DND-41 (cell line): ENCODE measurements around the gene RAB25.

Experiments used
- ATAC-seq: fragments of 200-7000 bp; cut with Tn5 transposase; 3 replicates; pipeline ENCODE4 v1.9.1; 2021; ENCODE audit warnings: low read depth; ENCODE audit not compliant: insufficient read depth
- DNase-seq: peaks from one replicate; pipeline ENCODE4 v3.0.0-alpha.2; 2020
- H2AFZ ChIP-seq: 2 replicates; pipeline ENCODE4 v1.6.0; 2012; ENCODE audit warnings: low read depth, low read length
- H3K27ac ChIP-seq: 2 replicates; pipeline ENCODE4 v1.5.1; 2012; ENCODE audit warnings: low read length, inconsistent platforms
- H3K27me3 ChIP-seq: fragments of 200-600 bp; sonication (generic); 2 replicates; pipeline ENCODE4 v1.6.0; 2012; ENCODE audit warnings: low read length, mild to moderate bottlenecking, inconsistent platforms; ENCODE audit not compliant: insufficient read depth, poor library complexity
- H3K36me3 ChIP-seq: 2 replicates; pipeline ENCODE4 v1.5.1; 2012; ENCODE audit warnings: low read length, inconsistent platforms; ENCODE audit not compliant: insufficient read depth
- H3K4me1 ChIP-seq: 2 replicates; pipeline ENCODE4 v1.5.1; 2012; ENCODE audit warnings: mild to moderate bottlenecking, low read length; ENCODE audit not compliant: insufficient read depth
- H3K4me2 ChIP-seq: 2 replicates; pipeline ENCODE4 v1.6.0; 2012; ENCODE audit warnings: mild to moderate bottlenecking, moderate library complexity, low read length, inconsistent platforms; ENCODE audit not compliant: insufficient read depth
- H3K4me3 ChIP-seq, 2 experiments: fragments of 200-600 bp in 1 of 2; shearing (Covaris generic) in 1 of 2; 2 replicates each; pipeline ENCODE4 v1.5.1; 2012 to 2016; ENCODE audit warnings: inconsistent platforms in 2 of 2, low read length in 2 of 2, mild to moderate bottlenecking in 2 of 2, low read depth in 1 of 2, moderate library complexity in 1 of 2
- H3K79me2 ChIP-seq: 2 replicates; pipeline ENCODE4 v1.6.0; 2012; ENCODE audit warnings: low read length, inconsistent platforms; ENCODE audit not compliant: insufficient read depth
- H3K9ac ChIP-seq: 2 replicates; pipeline ENCODE4 v1.6.0; 2012; ENCODE audit warnings: low read depth, mild to moderate bottlenecking, inconsistent platforms, low read length, moderate library complexity
- H3K9me3 ChIP-seq: 2 replicates; pipeline ENCODE4 v1.5.1; 2012; ENCODE audit warnings: low read length, moderate library complexity, mild to moderate bottlenecking, inconsistent platforms; ENCODE audit not compliant: insufficient read depth, severe bottlenecking
- H4K20me1 ChIP-seq: 2 replicates; pipeline ENCODE4 v1.6.0; 2012; ENCODE audit warnings: low read length; ENCODE audit not compliant: insufficient read depth
- EZH2 ChIP-seq: IDR thresholded peaks from 3 replicates; pipeline ENCODE4 v1.6.1; 2012; ENCODE audit warnings: borderline replicate concordance, low read depth, mild to moderate bottlenecking, moderate library complexity, low read length, inconsistent platforms; ENCODE audit not compliant: severe bottlenecking
- TF ChIP-seq, protein P1 (sequence below): IDR thresholded peaks from 2 replicates; pipeline ENCODE4 v1.5.1; 2012; ENCODE audit warnings: borderline replicate concordance, low read length, moderate library complexity, mild to moderate bottlenecking; ENCODE audit not compliant: poor library complexity, severe bottlenecking; ENCODE audit errors: extremely low read depth

Gene RAB25

DNA sequence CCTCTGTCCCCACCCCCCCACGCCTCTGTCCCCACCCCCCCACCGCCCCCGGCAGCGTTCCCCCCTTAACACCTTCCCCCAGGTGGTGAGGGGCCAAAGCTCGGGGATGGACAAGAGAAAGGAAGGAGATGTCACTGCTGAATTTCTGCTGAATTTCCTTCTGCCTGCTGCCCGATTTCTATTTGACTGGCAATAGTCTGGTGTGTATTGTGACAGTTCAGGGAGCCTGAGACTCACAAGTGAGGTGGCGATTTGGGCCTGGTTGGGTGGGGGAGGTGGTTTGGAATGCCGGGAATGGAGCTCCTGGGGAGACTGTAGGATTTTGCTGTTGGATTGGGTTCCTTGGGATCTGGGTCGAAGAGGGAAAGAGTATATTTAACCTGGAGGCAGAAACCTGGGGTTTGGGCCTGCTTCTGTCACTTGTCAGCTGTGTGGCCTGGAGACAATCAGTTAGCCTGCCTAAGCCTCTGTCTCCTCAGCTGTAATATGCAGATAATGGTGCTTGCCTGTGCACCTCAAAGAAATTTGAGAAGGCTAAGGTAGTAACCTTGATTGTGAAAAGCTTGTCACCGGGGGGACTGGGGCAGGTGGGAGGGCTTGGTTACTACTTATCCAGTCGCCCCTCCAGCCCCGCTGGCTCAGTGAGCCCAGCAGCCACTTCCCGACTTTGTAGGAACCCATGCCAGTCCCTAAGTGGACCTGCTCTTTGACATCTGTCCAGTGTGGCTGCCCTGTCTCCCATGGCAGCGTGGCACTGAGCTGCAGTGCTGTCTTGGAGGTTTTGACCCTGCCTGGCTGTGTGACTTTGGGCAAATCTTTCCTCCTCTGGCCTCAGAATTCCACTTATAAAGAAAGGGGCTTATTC, 45.9 kb downstream of the RAB25 start:
- Histone ChIP-seq H4K20me1 (0 out of 2 replicates have a peak, but pooled peaks cover 3% of the 10 kb centered on the region), H3K4me2 (no peak overlapping the region), H3K4me3 (no peak overlapping the region), H3K27ac (no peak overlapping the region), H3K4me1 (peaks cover 5% of the 10 kb centered on the region; the same call in 1 of the 2 replicates), H3K79me2 (no peaks in the 10 kb centered on the region), H3K9me3 (no peaks in the 10 kb centered on the region), H3K9ac (no peak overlapping the region), H3K36me3 (no peaks in the 10 kb centered on the region), H3K27me3 (peaks cover 37% of the 10 kb centered on the region), H2AFZ (no peak overlapping the region)
- no peak for TF ChIP-seq EZH2
- TF ChIP-seq, protein P1, sequence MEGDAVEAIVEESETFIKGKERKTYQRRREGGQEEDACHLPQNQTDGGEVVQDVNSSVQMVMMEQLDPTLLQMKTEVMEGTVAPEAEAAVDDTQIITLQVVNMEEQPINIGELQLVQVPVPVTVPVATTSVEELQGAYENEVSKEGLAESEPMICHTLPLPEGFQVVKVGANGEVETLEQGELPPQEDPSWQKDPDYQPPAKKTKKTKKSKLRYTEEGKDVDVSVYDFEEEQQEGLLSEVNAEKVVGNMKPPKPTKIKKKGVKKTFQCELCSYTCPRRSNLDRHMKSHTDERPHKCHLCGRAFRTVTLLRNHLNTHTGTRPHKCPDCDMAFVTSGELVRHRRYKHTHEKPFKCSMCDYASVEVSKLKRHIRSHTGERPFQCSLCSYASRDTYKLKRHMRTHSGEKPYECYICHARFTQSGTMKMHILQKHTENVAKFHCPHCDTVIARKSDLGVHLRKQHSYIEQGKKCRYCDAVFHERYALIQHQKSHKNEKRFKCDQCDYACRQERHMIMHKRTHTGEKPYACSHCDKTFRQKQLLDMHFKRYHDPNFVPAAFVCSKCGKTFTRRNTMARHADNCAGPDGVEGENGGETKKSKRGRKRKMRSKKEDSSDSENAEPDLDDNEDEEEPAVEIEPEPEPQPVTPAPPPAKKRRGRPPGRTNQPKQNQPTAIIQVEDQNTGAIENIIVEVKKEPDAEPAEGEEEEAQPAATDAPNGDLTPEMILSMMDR: no peak
- DNase-seq (no peak), ATAC-seq (no peak)

DNA sequence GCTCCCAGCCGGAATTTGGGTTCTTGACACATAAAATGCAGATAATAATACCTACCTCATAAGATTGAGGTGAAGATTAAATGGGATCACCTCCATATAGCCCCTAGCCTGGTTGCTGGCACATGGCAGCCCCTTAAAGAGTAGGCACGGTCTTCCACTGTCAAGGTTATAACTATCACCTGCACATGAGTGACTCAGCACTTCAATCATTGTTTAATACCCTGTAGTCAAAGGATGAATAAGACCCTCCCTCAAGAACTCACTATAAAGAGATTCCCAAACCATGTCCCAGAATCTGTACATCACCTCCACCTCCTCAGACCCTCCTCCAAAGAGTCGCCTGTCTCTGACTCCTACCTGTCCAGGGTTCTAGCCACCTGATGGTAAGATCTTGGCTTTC, 47.1 kb downstream of the RAB25 start:
- peaks cover 42% of the 10 kb centered on the region for H3K27me3 ChIP-seq
- DNase-seq (no peak), ATAC-seq (no peak)
- no peak overlapping the region for H3K4me3 ChIP-seq
- peaks cover 5% of the 10 kb centered on the region; the same call in 1 of the 2 replicates for H3K4me1 ChIP-seq
- no peak for TF ChIP-seq EZH2
- TF ChIP-seq, protein P1: no peak
- no peak overlapping the region for H3K9ac ChIP-seq
- H4K20me1 ChIP-seq: 0 out of 2 replicates have a peak, but pooled peaks cover 3% of the 10 kb centered on the region
- H2AFZ ChIP-seq: no peak overlapping the region
- H3K79me2 ChIP-seq: no peaks in the 10 kb centered on the region
- H3K27ac ChIP-seq: no peak overlapping the region
- no peaks in the 10 kb centered on the region for H3K36me3 ChIP-seq
- no peak overlapping the region for H3K4me2 ChIP-seq
- H3K9me3 ChIP-seq: no peaks in the 10 kb centered on the region

DNA sequence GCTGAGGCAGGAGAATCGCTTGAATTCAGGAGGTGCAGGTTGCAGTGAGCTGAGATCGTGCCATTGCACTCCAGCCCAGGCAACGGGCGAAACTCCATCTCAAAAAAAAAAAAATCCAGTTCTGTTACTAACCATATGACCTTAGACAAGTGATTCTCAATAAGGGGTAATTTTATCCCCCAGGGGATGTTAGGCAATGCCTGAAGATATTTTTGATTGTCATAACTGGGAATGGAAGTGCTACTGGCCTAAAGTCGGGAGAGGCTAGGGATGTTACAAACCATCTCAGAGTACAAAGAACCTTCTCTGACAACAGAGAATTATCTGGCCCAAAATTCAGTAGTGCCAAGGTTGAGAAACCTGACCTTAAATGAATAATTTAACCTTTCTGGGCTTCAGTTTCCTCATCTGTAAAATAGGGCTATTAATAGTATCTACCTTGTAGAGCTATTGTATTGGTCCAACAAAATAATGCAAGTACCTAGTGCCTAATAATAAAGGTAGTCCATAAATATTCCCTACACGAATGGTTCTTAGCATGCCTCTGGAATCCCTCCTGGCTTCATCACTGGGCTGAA, 47.8 kb downstream of the RAB25 start:
- H3K27me3 ChIP-seq: peaks cover 47% of the 10 kb centered on the region
- no peak for TF ChIP-seq EZH2
- TF ChIP-seq, protein P1: no peak
- H3K4me1 ChIP-seq: peaks cover 5% of the 10 kb centered on the region; the same call in 1 of the 2 replicates
- H3K4me3 ChIP-seq: no peak overlapping the region
- no peak overlapping the region for H3K4me2 ChIP-seq
- peaks cover 3% of the 10 kb centered on the region; the same call in 1 of the 2 replicates for H4K20me1 ChIP-seq
- no peak overlapping the region for H3K27ac ChIP-seq
- no peak overlapping the region for H3K9ac ChIP-seq
- ATAC-seq (no peak), DNase-seq (no peak)
- no peaks in the 10 kb centered on the region for H3K79me2 ChIP-seq
- no peak overlapping the region for H2AFZ ChIP-seq
- no peaks in the 10 kb centered on the region for H3K36me3 ChIP-seq
- H3K9me3 ChIP-seq: no peaks in the 10 kb centered on the region
